Endothelial cell (in vitro differentiated cells): ENCODE measurements around the gene GALNT16. TPM values are rescaled to one million over a fixed set of nuclear protein-coding genes. Genes with fewer than 3 reads are reported as not detected.

ENCODE experiments used
- DNase-seq: peaks from one replicate; pipeline ENCODE4 v3.0.0; 2021; ENCODE audit warnings: low spot score
- H3K27ac Mint-ChIP-seq: one replicate; pipeline ENCODE4 v1.8.0; 2021; ENCODE audit warnings: mixed read lengths, inconsistent platforms; ENCODE audit not compliant: unreplicated experiment
- H3K27me3 Mint-ChIP-seq: one replicate; pipeline ENCODE4 v1.8.0; 2021; ENCODE audit warnings: mild to moderate bottlenecking, moderate library complexity, mixed read lengths, inconsistent platforms; ENCODE audit not compliant: unreplicated experiment
- H3K36me3 Mint-ChIP-seq: one replicate; pipeline ENCODE4 v1.8.0; 2021; ENCODE audit warnings: mild to moderate bottlenecking, low read depth, mixed read lengths, inconsistent platforms; ENCODE audit not compliant: unreplicated experiment
- H3K4me1 Mint-ChIP-seq: one replicate; pipeline ENCODE4 v1.8.0; 2021; ENCODE audit warnings: mild to moderate bottlenecking, mixed read lengths, inconsistent platforms; ENCODE audit not compliant: unreplicated experiment
- H3K4me3 Mint-ChIP-seq: one replicate; pipeline ENCODE4 v1.8.0; 2021; ENCODE audit warnings: mild to moderate bottlenecking, mixed read lengths, inconsistent platforms; ENCODE audit not compliant: unreplicated experiment
- H3K9me3 Mint-ChIP-seq: one replicate; pipeline ENCODE4 v1.8.0; 2021; ENCODE audit warnings: mixed read lengths, inconsistent platforms; ENCODE audit not compliant: unreplicated experiment
- CTCF ChIP-seq: fragments of 200-600 bp; sonication (generic); IDR thresholded peaks from one replicate; pipeline ENCODE4 v1.5.0; 2021; ENCODE audit warnings: antibody characterized with exemption; ENCODE audit not compliant: unreplicated experiment
- total RNA-seq: library from RNA; stranded (reverse); fragmentation: NEBNext Ultra II Directional; extraction: Animal tissue kit (Norgen Biotek cat#: 25700); gene quantifications from one replicate; pipeline ENCODE4 v1.2.1, GENCODE V29; 2021; ENCODE audit not compliant: unreplicated experiment

Gene GALNT16
- total RNA-seq, 1 donor from 2014 or later, result 2.8 TPM

GRCh38 chr14:69267492-69267891 lies 7.5 kb downstream of the GALNT16 start:
- no peak for TF ChIP-seq CTCF
- Mint-ChIP-seq H3K4me3 (no peak overlapping the region), H3K27me3 (peaks cover 5% of the 10 kb centered on the region), H3K4me1 (no peaks in the 10 kb centered on the region), H3K9me3 (no peaks in the 10 kb centered on the region), H3K36me3 (no peaks in the 10 kb centered on the region), H3K27ac (no peak overlapping the region)
- no peak for DNase-seq

GRCh38 chr14:69268223-69268622 lies 8.3 kb downstream of the GALNT16 start:
- H3K36me3 Mint-ChIP-seq, result no peaks in the 10 kb centered on the region
- H3K4me1 Mint-ChIP-seq, result no peaks in the 10 kb centered on the region
- no peak for TF ChIP-seq CTCF
- no peak for DNase-seq
- H3K4me3 Mint-ChIP-seq, result no peak overlapping the region
- no peak overlapping the region for H3K27ac Mint-ChIP-seq
- H3K9me3 Mint-ChIP-seq, result no peaks in the 10 kb centered on the region
- H3K27me3 Mint-ChIP-seq, result peaks cover 5% of the 10 kb centered on the region

GRCh38 chr14:69268763-69269162 lies 8.8 kb downstream of the GALNT16 start:
- Mint-ChIP-seq H3K36me3 (no peaks in the 10 kb centered on the region), H3K4me3 (no peak overlapping the region), H3K27ac (no peak overlapping the region), H3K9me3 (no peaks in the 10 kb centered on the region), H3K27me3 (peaks cover 5% of the 10 kb centered on the region), H3K4me1 (no peaks in the 10 kb centered on the region)
- no peak for TF ChIP-seq CTCF
- no peak for DNase-seq

- Mint-ChIP-seq H3K9me3 (no peaks in the 10 kb centered on the region), H3K27me3 (peaks cover 5% of the 10 kb centered on the region), H3K4me1 (no peaks in the 10 kb centered on the region), H3K27ac (no peak overlapping the region), H3K36me3 (no peaks in the 10 kb centered on the region), H3K4me3 (no peak overlapping the region)
- DNase-seq, result no peak
- TF ChIP-seq CTCF, result no peak
These were observed 9.4 kb downstream of the GALNT16 start for GRCh38 chr14:69269381-69269780.

- peaks cover 5% of the 10 kb centered on the region for H3K27me3 Mint-ChIP-seq
- no peaks in the 10 kb centered on the region for H3K9me3 Mint-ChIP-seq
- no peaks in the 10 kb centered on the region for H3K4me1 Mint-ChIP-seq
- no peak for TF ChIP-seq CTCF
- no peak overlapping the region for H3K4me3 Mint-ChIP-seq
- no peak for DNase-seq
- no peak overlapping the region for H3K27ac Mint-ChIP-seq
- no peaks in the 10 kb centered on the region for H3K36me3 Mint-ChIP-seq
These were observed 10.1 kb downstream of the GALNT16 start for GRCh38 chr14:69270097-69270496.
